Vagina (tissue), 2 donors: ENCODE results near the gene CRADD. TPM values are rescaled to one million over a fixed set of nuclear protein-coding genes. Genes with fewer than 3 reads are reported as not detected.

Experiments used
- DNase-seq, 2 donors: peaks; one replicate each; pipeline ENCODE4 v3.0.0-alpha.2; 2017; ENCODE audit errors: extremely low spot score in 2 of 2
- H3K27ac ChIP-seq: fragments of 200-600 bp; sonication (generic); one replicate; pipeline ENCODE4 v1.5.1; 2019
- H3K27me3 ChIP-seq: fragments of 200-600 bp; sonication (generic); one replicate; pipeline ENCODE4 v1.5.1; 2019
- H3K36me3 ChIP-seq, 2 donors: fragments of 200-600 bp; sonication (generic); one replicate each; pipeline ENCODE4 v1.5.1; 2017 to 2019
- H3K4me1 ChIP-seq: fragments of 200-600 bp; sonication (generic); one replicate; pipeline ENCODE4 v1.5.1; 2019
- H3K4me3 ChIP-seq, 2 donors: fragments of 200-600 bp; sonication (generic); 1 replicate in 1 of 2; 2 replicates in 1 of 2; pipeline ENCODE4 v1.5.1; 2016 to 2019
- H3K9me3 ChIP-seq: fragments of 200-600 bp; sonication (generic); one replicate; pipeline ENCODE4 v1.5.1; 2019
- CTCF ChIP-seq, 3 experiments: fragments of 450-650 bp in 2 of 3; fragments of 200-600 bp in 1 of 3; sonication (generic) in 1 of 3; IDR thresholded peaks; one replicate each; pipeline ENCODE4 v1.5.1; 2017 to 2019; ENCODE audit warnings: antibody characterized with exemption in 3 of 3, mild to moderate bottlenecking in 2 of 3, moderate library complexity in 2 of 3
- POLR2A ChIP-seq, 2 donors: fragments of 450-650 bp; IDR thresholded peaks; one replicate each; pipeline ENCODE4 v1.6.1; 2017; ENCODE audit warnings: antibody characterized with exemption in 2 of 2, mild to moderate bottlenecking in 2 of 2, moderate library complexity in 2 of 2
- POLR2AphosphoS5 ChIP-seq, 2 donors: sonication (generic); formaldehyde crosslinking; IDR thresholded peaks; one replicate each; pipeline ENCODE4 v1.9.0; 2017; ENCODE audit warnings: antibody characterized with exemption in 2 of 2, mild to moderate bottlenecking in 2 of 2, low read depth in 1 of 2; ENCODE audit not compliant: insufficient read depth in 1 of 2
- intact Hi-C: fragments of 100-400 bp; cut with DNase I; formaldehyde crosslinking; loops from one replicate; pipeline ENCODE4 v1.15.1; 2023
- total RNA-seq: library from RNA; depleted of rRNA; stranded (reverse); fragments of >200 nt; gene quantifications from one replicate; pipeline ENCODE4 v1.2.3, GENCODE V29; 2016

CRADD gene
- total RNA-seq, 1 donor from 2014 or later: 40.8 TPM

- DNase-seq: no peak
- TF ChIP-seq POLR2AphosphoS5 (IDR thresholded peaks at IDR 0.05; ENCODE audit: insufficient read depth in 1 of 2, low read depth in 1 of 2): peak in 1 of 2 donors; percentile 51
- no peak for TF ChIP-seq POLR2A (IDR thresholded peaks at IDR 0.05)
- no peak overlapping the region for H3K4me3 ChIP-seq
- H3K9me3 ChIP-seq: no peaks in the 10 kb centered on the region
- no peak overlapping the region for H3K27ac ChIP-seq
- H3K36me3 ChIP-seq: no peaks in the 10 kb centered on the region
- no peaks in the 10 kb centered on the region for H3K27me3 ChIP-seq
- peaks cover 42% of the 10 kb centered on the region for H3K4me1 ChIP-seq
- intact Hi-C loops: loop anchor here (10.0 kb wide), 1 partner anchor 56 kb away; no protein-coding TSS in a partner anchor
Observed at GRCh38 chr12:93689076-93689834, 12.1 kb downstream of the CRADD start.

GRCh38 chr12:93696462-93696861 is 19.3 kb downstream of the CRADD start:
- no peaks in the 10 kb centered on the region for H3K27me3 ChIP-seq
- H3K4me3 ChIP-seq: no peak overlapping the region
- H3K27ac ChIP-seq: no peak overlapping the region
- no peak for TF ChIP-seq POLR2A (IDR thresholded peaks at IDR 0.05)
- no peak for TF ChIP-seq CTCF (IDR thresholded peaks at IDR 0.05)
- no peak for TF ChIP-seq POLR2AphosphoS5 (IDR thresholded peaks at IDR 0.05; ENCODE audit: insufficient read depth in 1 of 2, low read depth in 1 of 2)
- DNase-seq: no peak
- no peaks in the 10 kb centered on the region for H3K36me3 ChIP-seq
- intact Hi-C loops: no loop called here
- H3K4me1 ChIP-seq: peaks cover 26% of the 10 kb centered on the region
- no peaks in the 10 kb centered on the region for H3K9me3 ChIP-seq

- TF ChIP-seq POLR2AphosphoS5 (IDR thresholded peaks at IDR 0.05; ENCODE audit: insufficient read depth in 1 of 2, low read depth in 1 of 2) (peak in 1 of 2 donors; percentile 16), CTCF (IDR thresholded peaks at IDR 0.05) (no peak), POLR2A (IDR thresholded peaks at IDR 0.05) (no peak)
- peak overlapping the region; percentile 48 for H3K27ac ChIP-seq
- no peaks in the 10 kb centered on the region for H3K9me3 ChIP-seq
- no peaks in the 10 kb centered on the region for H3K36me3 ChIP-seq
- peaks cover 27% of the 10 kb centered on the region for H3K4me1 ChIP-seq
- intact Hi-C loops: no loop called here
- no peaks in the 10 kb centered on the region for H3K27me3 ChIP-seq
- no peak overlapping the region for H3K4me3 ChIP-seq
- no peak for DNase-seq
Observed at GRCh38 chr12:93698307-93699092, 21.3 kb downstream of the CRADD start.

GRCh38 chr12:93699271-93700145 is 22.3 kb downstream of the CRADD start:
- peak overlapping the region; percentile 46 for H3K27ac ChIP-seq
- TF ChIP-seq CTCF (IDR thresholded peaks at IDR 0.05) (no peak), POLR2A (IDR thresholded peaks at IDR 0.05) (no peak), POLR2AphosphoS5 (IDR thresholded peaks at IDR 0.05; ENCODE audit: insufficient read depth in 1 of 2, low read depth in 1 of 2) (no peak)
- intact Hi-C loops: no loop called here

More at GRCh38 chr12:93699271-93700145, 22.3 kb downstream of the CRADD start:
- H3K36me3 ChIP-seq: no peaks in the 10 kb centered on the region
- peaks cover 37% of the 10 kb centered on the region for H3K4me1 ChIP-seq
- H3K27me3 ChIP-seq: no peaks in the 10 kb centered on the region
- no peak overlapping the region for H3K4me3 ChIP-seq
- H3K9me3 ChIP-seq: no peaks in the 10 kb centered on the region
- no peak for DNase-seq
